GM18909 (cell line): Measurements from ENCODE around the gene ASXL2.
"Not testable (repeated sequence)": the region's sequence is repeated elsewhere in the genome, so short reads cannot be mapped to it uniquely, and the experiment has no call there.

Experiments used
- ATAC-seq: cut with Tn5 transposase; IDR thresholded peaks from one replicate; pipeline ENCODE4 v1.9.1; 2021; ENCODE audit warnings: mild to moderate bottlenecking; ENCODE audit not compliant: unreplicated experiment, poor library complexity

ASXL2 gene

DNA sequence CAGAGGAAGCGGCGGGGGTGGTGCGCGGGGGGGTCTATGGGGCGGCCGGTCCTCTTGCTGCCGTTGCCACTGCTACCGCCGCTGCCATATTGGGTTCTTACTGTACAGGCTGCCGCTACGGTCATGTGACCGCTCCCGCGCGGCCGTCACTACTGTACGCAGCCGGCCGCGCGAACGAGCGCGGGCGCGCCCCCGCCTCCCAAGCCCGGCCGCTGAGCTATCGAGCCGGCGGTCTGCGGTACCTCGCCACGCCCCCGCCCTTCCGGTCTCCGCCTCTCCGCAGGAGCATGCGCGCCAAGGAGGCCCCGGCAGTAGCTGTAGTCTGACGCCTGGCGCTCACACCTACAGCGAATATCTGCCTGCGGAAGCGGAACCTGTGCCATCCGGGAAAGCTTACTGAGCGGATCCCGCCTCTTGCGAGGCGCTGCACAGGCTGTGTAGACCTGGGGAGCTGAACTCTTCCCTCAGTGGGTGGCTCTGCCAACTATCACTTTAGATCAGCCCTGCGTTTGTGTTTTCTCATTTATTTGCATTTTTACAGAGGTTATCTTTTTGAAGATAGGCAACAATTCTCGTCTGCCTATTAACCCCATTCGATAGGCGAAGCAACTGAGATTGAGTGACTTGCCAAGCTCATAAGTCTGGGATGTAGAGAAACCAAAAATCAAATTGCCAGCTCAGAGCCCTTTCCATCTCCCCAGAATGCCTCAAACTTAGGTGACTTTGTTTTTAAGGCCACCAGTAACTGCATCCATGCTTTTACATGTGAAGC lies at the start of gene ASXL2:
TSS of gene ASXL2 (minus strand) at position 127 of the 772 bp plus-strand sequence. CDS start 265 bp downstream, outside the sequence.
- peak; percentile 89 for ATAC-seq

DNA sequence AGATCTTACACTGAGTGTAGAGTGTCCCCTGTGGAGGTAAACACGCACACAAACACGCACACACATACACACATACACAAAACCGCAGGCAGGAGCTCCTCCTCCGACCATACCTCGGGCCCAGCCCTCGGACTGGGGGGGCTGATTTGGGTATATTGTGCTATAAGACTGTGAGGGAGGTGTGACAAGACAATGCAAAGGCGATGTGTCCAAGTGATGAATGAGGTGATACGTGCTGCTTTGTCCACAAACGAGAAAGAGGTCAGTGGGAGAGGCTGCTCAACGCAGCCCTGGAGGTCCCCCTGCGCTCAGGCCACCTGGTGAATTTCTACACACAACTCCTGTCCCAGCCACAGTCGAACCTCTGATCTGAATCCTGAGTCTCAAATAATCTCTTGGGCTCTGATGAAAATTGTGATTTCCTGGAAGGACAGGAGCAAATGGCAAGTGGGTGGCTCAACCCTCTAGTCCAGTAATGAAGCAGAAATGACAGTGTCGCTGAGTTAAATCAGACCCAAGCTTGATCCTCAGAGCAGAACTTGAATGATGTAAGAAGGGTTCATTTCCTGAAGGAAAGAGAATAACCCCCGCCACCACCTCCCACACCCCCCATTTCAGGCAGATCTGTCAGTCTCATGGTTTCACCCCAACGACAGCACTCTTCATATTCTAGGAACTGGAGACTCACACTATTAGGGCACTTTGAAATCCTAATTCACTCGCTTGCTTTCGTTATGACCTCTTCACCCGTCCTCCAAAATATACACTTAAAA lies 48.9 kb upstream of the ASXL2 start:
- ATAC-seq = no peak

DNA sequence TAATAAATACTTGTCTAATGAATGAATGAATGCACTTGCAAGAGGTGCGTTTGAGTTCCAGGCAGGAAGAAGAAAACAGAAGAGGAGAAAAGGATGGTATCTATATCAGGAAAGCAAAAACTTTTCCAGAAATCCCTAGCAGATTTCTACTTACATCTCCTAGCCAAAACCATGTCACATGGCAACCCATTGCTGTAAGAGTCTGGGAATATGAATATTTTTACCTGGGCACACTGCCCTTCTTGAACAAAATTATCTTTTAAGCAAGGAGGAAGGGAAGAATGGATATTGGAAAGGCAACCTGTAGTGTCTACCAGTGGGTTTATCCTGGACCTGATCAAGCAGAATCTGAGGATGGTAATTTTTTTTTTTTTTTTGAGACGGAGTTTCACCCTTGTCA lies 44.2 kb upstream of the ASXL2 start:
- ATAC-seq = no peak

DNA sequence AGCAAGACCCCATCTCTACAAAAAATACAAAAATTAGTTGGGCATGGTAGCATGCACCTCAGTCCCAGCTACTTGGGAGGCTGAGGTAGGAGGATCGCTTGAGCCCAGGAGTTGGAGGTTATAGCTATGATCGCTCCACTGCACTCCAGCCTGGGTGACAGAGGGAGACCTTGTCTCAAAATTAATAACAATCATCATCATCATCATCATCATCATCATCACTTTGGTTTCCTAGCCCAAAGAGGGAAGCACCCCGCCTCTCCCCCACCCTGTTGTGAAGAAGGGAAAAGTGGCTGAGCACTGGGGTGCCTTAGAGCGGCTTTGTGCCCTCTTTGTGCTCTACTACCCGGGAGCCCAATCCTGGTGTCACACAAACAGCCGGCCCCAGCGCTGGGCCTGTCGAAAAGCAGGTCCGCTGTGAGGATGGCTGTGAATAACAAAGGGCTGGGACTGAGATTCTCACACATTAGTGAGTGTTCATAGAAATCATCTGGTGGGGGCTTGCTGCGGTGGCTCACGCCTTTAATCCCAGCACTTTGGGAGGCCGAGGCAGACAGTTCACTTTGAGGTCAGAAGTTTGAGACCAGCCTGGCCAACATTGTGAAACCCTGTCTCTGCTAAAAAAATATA lies 42.6 kb upstream of the ASXL2 start:
- ATAC-seq = no peak

DNA sequence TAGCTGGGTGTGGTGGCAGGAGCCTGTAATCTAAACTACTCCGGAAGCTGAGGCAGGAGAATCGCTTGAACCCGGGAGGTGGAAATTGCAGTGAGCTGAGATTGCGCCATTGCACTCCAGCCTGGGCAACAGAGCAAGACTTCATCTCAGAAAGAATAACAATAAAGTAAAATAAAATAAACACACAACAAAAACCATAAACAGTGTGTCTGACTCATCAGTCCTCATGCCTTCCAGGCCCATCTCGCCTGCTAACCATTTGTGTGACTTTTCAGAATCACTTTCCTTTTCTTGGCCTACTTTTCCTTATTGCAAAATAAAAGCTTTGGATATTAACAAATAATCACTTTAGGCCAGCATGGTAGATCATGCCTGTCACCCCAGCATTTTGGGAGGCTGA lies 42.0 kb upstream of the ASXL2 start:
- no peak for ATAC-seq

DNA sequence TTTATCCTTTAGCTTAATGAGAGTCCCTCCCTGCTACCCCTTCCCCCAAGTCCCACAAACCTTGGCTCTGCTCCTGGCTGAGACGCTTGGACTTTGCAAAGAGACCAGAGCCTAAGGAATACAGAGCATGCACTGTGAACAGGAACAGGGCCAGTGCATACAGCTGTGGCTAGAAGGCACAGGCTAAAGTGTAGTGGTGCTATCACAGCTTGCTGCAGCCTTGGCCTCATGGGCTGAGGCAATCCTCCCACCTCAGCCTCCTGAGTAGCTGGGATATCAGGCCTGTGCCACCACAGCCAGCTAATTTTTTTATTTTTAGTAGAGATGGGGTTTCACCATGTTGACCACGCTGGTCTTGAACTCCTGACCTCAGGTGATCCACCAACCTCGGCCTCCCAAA lies 39.5 kb upstream of the ASXL2 start:
- no peak for ATAC-seq

DNA sequence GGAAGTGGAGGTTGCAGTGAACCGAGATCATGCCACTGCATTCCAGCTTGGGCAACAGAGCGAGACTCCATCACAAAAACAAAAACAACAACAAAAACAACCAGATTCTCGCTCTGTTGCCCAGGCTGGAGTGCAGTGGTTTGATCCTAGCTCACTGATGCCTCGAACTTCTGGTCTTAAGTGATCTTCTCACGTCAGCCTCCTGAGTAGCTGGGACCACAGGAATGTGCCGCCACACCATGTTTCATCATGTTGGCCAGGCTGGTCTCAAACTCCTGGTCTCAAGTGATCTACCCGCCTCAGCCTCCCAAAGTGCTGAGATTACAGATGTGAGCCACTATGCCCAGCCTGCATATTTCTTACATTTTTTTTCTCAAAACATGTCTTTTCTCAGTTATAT lies 39.1 kb upstream of the ASXL2 start:
- ATAC-seq = not testable (repeated sequence)

DNA sequence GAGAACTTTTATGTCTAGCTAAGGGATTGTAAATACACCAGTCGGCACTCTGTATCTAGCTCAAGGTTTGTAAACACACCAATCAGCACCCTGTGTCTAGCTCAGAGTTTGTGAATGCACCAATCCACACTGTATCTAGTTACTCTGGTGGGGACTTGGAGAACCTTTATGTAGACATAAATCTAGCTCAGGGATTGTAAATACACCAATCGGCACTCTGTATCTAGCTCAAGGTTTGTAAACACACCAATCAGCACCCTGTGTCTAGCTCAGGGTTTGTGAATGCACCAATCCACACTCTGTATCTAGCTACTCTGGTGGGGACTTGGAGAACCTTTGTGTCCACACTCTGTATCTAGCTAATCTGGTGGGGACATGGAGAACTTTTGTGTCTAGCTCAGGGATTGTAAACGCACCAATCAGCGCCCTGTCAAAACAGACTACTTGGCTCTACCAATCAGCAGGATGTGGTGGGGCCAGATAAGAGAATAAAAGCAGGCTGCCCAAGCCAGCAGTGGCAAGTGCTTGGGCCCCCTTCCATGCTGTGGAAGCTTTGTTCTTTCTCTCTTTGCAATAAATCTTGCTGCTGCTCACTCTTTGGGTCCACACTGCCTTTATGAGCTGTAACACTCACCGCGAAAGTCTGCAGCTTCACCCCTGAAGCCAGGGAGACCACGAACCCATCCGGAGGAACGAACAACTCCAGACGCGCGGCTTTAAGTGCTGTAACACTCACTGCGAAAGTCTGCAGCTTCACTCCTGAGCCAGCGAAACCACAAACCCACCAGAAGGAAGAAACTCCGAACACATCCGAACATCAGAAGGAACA lies 37.9 kb upstream of the ASXL2 start:
- ATAC-seq = not testable (repeated sequence)

DNA sequence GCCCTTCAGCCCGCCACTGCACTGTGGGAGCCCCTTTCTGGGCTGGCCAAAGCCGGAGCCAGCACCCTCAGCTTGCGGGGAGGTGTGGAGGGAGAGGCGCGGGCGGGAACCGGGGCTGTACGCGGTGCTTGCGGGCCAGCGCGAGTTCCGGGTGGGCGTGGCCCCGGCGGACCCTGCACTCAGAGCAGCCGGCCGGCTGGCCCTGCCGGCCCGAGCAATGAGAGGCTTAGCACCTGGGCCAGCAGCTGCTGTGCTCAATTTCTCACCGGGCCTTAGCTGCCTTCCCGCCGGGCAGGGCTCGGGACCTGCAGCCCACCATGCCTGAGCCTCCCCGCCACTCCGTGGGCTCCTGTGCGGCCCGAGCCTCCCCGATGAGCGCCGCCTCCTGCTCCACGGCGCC lies 37.1 kb upstream of the ASXL2 start:
- not testable (repeated sequence) for ATAC-seq

DNA sequence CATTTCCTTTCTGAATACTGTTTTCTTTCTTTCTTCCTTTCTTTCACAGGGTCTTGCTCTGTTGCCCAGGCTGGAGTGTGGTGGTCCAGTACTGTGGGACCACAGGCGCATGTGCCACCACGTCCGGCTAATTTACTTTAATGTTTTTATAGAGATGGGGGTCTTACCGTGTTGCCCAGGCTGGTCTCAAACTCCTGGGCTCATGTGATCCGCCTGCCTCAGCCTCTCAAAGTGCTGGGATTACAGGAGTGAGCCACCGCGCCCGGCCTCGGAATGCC lies 35.3 kb upstream of the ASXL2 start:
- ATAC-seq = not testable (repeated sequence)

DNA sequence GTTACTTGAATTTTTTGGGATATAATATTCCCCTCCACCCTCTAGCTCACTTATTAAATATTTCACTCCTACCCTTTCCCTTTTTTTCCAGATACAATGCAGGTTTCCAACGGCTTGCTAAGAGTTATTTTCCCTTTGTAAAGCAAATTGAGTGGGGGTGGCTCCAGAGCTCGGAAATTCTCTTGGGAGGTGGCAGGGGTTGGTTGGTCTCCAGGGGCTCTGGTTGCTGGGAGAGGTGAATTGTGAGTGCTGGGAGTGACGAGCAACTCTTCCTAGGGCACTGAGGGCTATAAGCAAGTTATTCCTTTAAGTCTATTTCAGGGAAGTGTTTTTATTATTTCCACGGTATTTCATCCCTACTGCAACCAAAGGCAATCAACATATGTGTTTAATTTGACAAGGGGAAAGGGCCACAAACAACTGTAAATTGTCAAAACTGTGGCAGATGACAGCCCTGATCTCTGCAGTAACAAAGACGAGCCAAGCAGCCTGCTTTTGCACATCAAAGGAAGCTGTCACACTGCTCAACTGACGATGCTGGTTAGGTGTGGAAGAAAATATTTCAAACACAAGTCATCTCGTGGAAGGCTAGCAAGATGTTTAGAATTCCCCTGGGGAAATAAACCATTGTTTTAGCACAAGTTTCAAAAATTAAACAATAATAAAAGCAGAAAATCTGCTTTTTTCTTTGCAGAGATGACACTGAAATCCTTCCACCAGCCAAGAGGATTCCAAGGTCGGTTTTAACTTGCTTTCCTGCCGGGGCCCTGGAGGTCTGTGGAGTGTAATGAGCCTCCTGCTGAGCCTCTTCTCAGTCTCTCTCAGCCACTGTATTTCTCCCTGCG lies 34.8 kb upstream of the ASXL2 start:
- no peak for ATAC-seq

DNA sequence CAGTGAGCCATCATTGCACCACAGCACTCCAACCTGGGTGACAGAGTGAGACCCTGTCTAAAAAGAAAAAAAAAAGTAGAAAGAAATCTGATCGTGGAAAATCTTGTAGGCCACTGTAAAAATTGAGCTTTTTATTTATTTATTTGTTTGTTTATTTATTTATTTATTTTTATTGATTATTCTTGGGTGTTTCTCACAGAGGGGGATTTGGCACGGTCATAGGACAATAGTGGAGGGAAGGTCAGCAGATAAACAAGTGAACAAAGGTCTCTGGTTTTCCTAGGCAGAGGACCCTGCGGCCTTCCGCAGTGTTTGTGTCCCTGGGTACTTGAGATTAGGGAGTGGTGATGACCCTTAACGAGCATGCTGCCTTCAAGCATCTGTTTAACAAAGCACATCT lies 31.3 kb upstream of the ASXL2 start:
- ATAC-seq = not testable (repeated sequence)

DNA sequence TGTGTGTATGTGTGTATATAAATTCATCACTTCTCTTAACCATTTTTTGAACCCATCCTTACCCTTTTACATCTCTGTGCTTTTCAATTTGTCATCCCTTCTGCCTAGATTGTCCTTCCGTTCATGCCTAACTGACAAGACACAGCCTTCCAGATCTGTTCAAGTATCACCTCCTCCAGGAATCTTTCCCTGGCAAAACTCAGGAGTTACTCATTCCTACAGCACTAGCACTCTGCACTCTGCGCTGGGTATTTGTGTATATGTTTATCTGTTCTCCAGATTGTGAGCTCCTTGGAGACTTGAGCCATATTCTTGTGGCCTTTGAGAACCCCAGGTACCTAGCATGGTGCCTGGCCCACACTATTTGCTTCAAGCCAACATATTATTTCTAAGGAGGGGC lies 26.8 kb upstream of the ASXL2 start:
- ATAC-seq = no peak

DNA sequence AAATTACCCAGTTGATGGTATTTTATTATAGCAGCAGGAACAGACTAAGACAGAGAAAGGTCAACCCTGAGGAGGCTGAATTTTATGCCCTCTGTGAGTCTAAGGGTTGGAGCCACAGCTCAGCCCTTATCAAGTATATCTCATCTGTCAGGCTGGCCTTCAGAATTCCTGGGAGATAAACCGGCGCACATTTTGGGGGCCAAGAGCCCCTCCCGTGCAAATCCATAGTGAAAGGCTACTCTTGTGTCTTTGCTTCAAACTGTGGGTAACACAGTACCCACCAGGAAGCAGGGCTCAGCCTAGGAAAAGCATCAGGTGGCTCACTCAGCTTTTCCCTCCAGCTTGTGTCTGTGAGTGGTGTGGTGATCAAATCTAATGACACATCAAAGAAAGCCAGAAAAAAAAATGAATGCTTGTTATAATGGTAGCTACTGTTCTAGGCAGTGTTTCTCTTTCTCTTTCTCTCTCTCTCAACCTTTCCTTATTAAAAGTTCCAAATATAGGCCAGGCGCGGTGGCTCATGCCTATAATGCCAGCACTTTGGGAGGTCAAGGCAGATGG lies 25.0 kb upstream of the ASXL2 start:
- no peak for ATAC-seq

DNA sequence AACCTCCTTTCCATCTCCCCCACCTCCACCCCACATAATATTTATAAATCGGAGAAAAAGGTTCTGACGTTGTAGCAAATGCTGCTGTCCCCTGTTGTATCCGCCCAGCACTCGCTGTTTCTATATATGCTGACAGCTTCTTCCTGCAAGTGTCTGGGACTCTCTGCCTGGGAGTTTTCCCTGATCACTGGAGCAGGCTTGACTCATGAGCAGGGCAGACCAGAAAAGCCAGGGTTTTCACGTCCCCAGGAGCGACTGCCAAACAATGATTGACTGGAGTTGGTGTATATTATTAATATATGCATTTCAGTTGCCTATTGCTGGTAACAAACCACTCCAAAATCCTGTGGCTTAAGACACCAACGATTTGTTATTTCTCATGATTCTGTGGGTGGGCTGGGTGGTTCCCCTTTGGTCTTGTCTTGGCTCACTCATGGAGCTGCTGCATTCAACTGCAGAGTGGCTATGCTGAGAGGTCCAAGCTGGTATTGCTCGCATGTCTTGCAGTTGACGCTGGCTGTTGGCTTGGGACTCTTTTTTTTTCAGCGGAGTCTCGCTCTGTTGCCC lies 21.2 kb upstream of the ASXL2 start:
- no peak for ATAC-seq

DNA sequence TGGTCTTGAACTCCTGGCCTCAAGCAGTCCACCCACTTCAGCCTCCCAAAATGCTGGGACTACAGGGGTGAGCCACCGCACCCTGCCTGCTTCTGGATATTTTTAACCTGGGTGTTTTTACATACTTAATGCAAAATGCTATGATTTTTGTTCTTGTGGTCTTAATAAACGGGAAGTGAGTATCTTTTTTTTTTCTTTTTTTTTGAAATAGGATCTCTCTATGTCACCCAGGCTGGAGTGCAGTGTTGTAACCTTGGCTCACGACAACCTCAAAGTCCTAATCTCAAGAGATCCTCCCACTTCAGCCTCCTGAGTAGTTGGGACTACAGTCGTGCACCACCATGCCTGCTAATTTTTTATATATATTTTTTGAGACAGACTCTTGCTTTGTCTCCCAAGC lies 19.2 kb upstream of the ASXL2 start:
- ATAC-seq = no peak

DNA sequence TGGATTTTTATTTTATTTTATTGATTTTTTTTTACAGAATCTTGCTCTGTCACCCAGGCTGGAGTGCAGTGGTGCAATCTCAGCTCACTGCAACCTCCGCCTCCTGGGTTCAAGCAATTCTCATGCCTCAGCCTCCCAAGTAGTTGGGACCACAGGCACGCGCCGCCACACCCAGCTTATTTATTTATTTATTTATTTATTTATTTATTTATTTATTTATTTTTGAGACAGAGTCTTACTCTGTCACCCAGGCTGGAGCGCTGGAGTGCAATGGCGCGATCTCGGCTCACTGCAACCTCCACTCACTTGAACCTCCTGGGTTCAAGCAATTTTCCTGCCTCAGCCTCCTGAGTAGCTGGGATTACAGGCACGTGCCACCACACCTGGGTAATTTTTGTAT lies 18.0 kb upstream of the ASXL2 start:
- ATAC-seq = not testable (repeated sequence)

DNA sequence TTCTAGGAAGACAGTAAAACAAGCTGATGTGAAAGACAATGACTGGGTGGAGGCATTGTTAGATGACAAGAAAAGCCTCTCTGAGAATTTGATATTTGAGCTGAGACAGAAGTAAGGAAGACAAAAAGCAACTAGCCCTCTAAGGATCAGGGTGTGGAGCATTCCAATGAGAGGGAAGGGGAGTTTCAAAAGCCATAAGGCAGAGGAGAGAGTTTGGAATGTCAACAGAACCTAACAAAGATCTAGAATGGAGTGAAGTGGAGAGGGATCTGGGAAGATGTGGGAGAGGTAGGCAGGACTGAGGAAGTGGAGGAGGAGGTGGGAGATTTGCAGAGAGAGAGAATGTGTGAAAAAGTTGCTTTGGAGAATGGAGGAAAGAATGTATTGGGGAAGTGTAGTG lies 17.3 kb upstream of the ASXL2 start:
- no peak for ATAC-seq

DNA sequence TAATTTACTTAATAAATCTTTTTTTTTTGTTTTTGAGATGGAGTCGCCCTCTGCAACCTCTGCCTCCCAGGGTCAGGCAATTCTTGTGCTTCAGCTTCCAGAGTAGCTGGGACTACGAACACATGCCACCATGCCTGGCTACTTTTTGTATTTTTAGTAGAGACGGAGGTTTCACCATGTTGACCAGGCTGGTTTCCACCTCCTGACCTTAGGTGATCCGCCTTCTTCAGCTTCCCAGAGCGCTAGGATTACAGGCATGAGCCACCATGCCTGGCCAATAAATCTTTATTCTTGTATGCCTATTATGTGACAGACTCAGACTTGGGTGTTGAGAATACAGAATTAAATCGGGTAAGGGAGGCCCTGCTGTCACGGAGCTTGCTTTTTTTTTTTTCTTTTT lies 16.7 kb upstream of the ASXL2 start:
- ATAC-seq = no peak
